DND-41 (cell line): Measurements from ENCODE around the gene AREL1.

Experiments used
- ATAC-seq: fragments of 200-7000 bp; cut with Tn5 transposase; 3 replicates; pipeline ENCODE4 v1.9.1; 2021; ENCODE audit warnings: low read depth; ENCODE audit not compliant: insufficient read depth
- DNase-seq: peaks from one replicate; pipeline ENCODE4 v3.0.0-alpha.2; 2020
- H2AFZ ChIP-seq: 2 replicates; pipeline ENCODE4 v1.6.0; 2012; ENCODE audit warnings: low read depth, low read length
- H3K27ac ChIP-seq: 2 replicates; pipeline ENCODE4 v1.5.1; 2012; ENCODE audit warnings: low read length, inconsistent platforms
- H3K27me3 ChIP-seq: fragments of 200-600 bp; sonication (generic); 2 replicates; pipeline ENCODE4 v1.6.0; 2012; ENCODE audit warnings: low read length, mild to moderate bottlenecking, inconsistent platforms; ENCODE audit not compliant: insufficient read depth, poor library complexity
- H3K36me3 ChIP-seq: 2 replicates; pipeline ENCODE4 v1.5.1; 2012; ENCODE audit warnings: low read length, inconsistent platforms; ENCODE audit not compliant: insufficient read depth
- H3K4me1 ChIP-seq: 2 replicates; pipeline ENCODE4 v1.5.1; 2012; ENCODE audit warnings: mild to moderate bottlenecking, low read length; ENCODE audit not compliant: insufficient read depth
- H3K4me2 ChIP-seq: 2 replicates; pipeline ENCODE4 v1.6.0; 2012; ENCODE audit warnings: mild to moderate bottlenecking, moderate library complexity, low read length, inconsistent platforms; ENCODE audit not compliant: insufficient read depth
- H3K4me3 ChIP-seq, 2 experiments: fragments of 200-600 bp in 1 of 2; shearing (Covaris generic) in 1 of 2; 2 replicates each; pipeline ENCODE4 v1.5.1; 2012 to 2016; ENCODE audit warnings: inconsistent platforms in 2 of 2, low read length in 2 of 2, mild to moderate bottlenecking in 2 of 2, low read depth in 1 of 2, moderate library complexity in 1 of 2
- H3K79me2 ChIP-seq: 2 replicates; pipeline ENCODE4 v1.6.0; 2012; ENCODE audit warnings: low read length, inconsistent platforms; ENCODE audit not compliant: insufficient read depth
- H3K9ac ChIP-seq: 2 replicates; pipeline ENCODE4 v1.6.0; 2012; ENCODE audit warnings: low read depth, mild to moderate bottlenecking, inconsistent platforms, low read length, moderate library complexity
- H3K9me3 ChIP-seq: 2 replicates; pipeline ENCODE4 v1.5.1; 2012; ENCODE audit warnings: low read length, moderate library complexity, mild to moderate bottlenecking, inconsistent platforms; ENCODE audit not compliant: insufficient read depth, severe bottlenecking
- H4K20me1 ChIP-seq: 2 replicates; pipeline ENCODE4 v1.6.0; 2012; ENCODE audit warnings: low read length; ENCODE audit not compliant: insufficient read depth
- EZH2 ChIP-seq: IDR thresholded peaks from 3 replicates; pipeline ENCODE4 v1.6.1; 2012; ENCODE audit warnings: borderline replicate concordance, low read depth, mild to moderate bottlenecking, moderate library complexity, low read length, inconsistent platforms; ENCODE audit not compliant: severe bottlenecking
- TF ChIP-seq, protein P1 (sequence below): IDR thresholded peaks from 2 replicates; pipeline ENCODE4 v1.5.1; 2012; ENCODE audit warnings: borderline replicate concordance, low read length, moderate library complexity, mild to moderate bottlenecking; ENCODE audit not compliant: poor library complexity, severe bottlenecking; ENCODE audit errors: extremely low read depth

AREL1 gene

DNA sequence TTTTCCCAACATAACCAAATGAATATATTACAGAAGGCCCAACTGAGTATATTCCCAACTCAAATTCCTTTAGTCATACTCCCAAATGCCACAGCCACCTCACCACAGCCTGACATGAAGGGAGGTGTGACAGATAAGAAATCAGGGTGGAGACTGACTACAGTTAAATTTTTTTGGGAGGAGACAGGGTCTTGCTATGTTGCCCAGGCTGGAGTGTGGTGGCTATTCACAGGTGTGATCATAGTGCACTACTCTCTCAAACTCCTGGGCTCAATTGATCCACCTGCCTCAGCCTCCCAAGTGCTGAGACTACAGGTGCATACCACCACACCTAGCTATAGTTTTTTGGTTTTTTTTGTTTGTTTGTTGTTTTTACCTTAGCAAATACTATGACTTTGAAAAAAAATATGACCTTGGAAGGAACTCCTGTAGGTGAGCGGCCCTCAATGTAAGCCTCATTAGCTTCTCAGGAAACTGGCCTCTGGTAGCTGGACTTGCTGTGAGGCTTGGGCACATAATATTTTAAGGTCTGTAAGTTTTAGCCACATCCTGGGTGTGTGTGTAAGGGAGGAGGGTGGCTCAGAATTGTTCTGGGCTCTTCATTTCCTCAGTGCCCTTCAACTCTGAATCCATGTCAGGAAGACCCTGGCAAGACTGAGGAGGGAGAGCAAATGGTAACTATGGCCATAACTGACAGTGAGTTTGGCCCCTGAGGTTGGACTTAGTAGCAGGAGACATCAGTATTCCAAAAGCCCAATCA lies 61.8 kb downstream of the AREL1 start:
- Histone ChIP-seq H3K79me2 (no peaks in the 10 kb centered on the region), H2AFZ (no peak overlapping the region), H3K27me3 (no peaks in the 10 kb centered on the region), H3K36me3 (peaks cover 3% of the 10 kb centered on the region; the same call in 1 of the 2 replicates), H3K9ac (no peak overlapping the region), H4K20me1 (no peaks in the 10 kb centered on the region), H3K4me1 (no peaks in the 10 kb centered on the region), H3K4me2 (no peak overlapping the region), H3K27ac (no peak overlapping the region), H3K9me3 (no peaks in the 10 kb centered on the region), H3K4me3 (no peak overlapping the region)
- DNase-seq = no peak
- TF ChIP-seq, protein P1, sequence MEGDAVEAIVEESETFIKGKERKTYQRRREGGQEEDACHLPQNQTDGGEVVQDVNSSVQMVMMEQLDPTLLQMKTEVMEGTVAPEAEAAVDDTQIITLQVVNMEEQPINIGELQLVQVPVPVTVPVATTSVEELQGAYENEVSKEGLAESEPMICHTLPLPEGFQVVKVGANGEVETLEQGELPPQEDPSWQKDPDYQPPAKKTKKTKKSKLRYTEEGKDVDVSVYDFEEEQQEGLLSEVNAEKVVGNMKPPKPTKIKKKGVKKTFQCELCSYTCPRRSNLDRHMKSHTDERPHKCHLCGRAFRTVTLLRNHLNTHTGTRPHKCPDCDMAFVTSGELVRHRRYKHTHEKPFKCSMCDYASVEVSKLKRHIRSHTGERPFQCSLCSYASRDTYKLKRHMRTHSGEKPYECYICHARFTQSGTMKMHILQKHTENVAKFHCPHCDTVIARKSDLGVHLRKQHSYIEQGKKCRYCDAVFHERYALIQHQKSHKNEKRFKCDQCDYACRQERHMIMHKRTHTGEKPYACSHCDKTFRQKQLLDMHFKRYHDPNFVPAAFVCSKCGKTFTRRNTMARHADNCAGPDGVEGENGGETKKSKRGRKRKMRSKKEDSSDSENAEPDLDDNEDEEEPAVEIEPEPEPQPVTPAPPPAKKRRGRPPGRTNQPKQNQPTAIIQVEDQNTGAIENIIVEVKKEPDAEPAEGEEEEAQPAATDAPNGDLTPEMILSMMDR = no peak
- TF ChIP-seq EZH2 = no peak
- no peak for ATAC-seq

GRCh38 chr14:74649673-74650072 lies 63.2 kb downstream of the AREL1 start:
- TF ChIP-seq, protein P1 = no peak
- no peak for TF ChIP-seq EZH2
- Histone ChIP-seq H3K27ac (no peak overlapping the region), H3K4me3 (no peak overlapping the region), H3K79me2 (no peaks in the 10 kb centered on the region), H3K4me2 (no peak overlapping the region), H3K36me3 (peaks cover 3% of the 10 kb centered on the region; the same call in 1 of the 2 replicates), H2AFZ (no peak overlapping the region), H3K9ac (no peak overlapping the region), H3K9me3 (no peaks in the 10 kb centered on the region), H3K27me3 (no peaks in the 10 kb centered on the region), H3K4me1 (no peaks in the 10 kb centered on the region), H4K20me1 (no peaks in the 10 kb centered on the region)
- DNase-seq = no peak
- no peak for ATAC-seq

DNA sequence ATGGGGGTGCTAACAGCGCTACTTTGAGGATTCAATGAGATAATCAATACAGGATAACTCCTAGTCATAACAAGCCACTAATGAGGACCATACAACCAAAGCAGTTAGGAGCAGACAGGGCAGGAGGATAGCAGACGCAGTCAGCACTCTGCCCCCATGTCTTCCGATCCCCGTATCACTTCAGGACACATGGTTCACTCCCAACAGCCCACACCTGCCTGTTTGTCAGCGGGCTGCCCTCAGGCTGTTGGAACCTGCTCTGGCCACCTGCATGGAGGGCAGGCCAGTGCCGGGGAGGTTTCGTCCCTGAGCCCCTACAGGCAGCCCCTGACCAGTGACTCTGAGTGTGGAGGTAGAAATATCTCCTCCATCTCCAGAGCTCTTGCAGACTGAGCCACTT lies 63.7 kb downstream of the AREL1 start:
- H2AFZ ChIP-seq = no peak overlapping the region
- ATAC-seq (no peak), DNase-seq (no peak)
- no peak overlapping the region for H3K4me3 ChIP-seq
- H3K27ac ChIP-seq = no peak overlapping the region
- no peaks in the 10 kb centered on the region for H3K36me3 ChIP-seq
- no peak overlapping the region for H3K9ac ChIP-seq
- TF ChIP-seq, protein P1 = no peak
- no peak for TF ChIP-seq EZH2
- no peaks in the 10 kb centered on the region for H3K4me1 ChIP-seq
- H3K27me3 ChIP-seq = peaks cover 2% of the 10 kb centered on the region
- no peaks in the 10 kb centered on the region for H4K20me1 ChIP-seq
- H3K4me2 ChIP-seq = no peak overlapping the region
- H3K79me2 ChIP-seq = no peaks in the 10 kb centered on the region
- H3K9me3 ChIP-seq = no peaks in the 10 kb centered on the region
